Hepatic stellate cell (primary cell): ENCODE data around the gene SCN11A.

Source experiments
- DNase-seq: peaks from one replicate; pipeline ENCODE4 v3.0.0; 2011; ENCODE audit warnings: low spot score

The SCN11A gene

GRCh38 chr3:39051649-39052561 is at the start of gene SCN11A, which contains the start of gene WDR48:
TSS of gene SCN11A (minus strand) at chr3:39051944. CDS start at chr3:38950362, 101,582 bp downstream.
TSS of gene WDR48 (plus strand) at chr3:39052016. CDS start at chr3:39052026, 10 bp downstream.
- DNase-seq = peak; percentile 85

GRCh38 chr3:39101022-39101689 is 49.4 kb upstream of the SCN11A start:
- peak; percentile 77 for DNase-seq

- no peak for DNase-seq
Measured at GRCh38 chr3:39100500-39100886, 48.7 kb upstream of the SCN11A start.

DNA sequence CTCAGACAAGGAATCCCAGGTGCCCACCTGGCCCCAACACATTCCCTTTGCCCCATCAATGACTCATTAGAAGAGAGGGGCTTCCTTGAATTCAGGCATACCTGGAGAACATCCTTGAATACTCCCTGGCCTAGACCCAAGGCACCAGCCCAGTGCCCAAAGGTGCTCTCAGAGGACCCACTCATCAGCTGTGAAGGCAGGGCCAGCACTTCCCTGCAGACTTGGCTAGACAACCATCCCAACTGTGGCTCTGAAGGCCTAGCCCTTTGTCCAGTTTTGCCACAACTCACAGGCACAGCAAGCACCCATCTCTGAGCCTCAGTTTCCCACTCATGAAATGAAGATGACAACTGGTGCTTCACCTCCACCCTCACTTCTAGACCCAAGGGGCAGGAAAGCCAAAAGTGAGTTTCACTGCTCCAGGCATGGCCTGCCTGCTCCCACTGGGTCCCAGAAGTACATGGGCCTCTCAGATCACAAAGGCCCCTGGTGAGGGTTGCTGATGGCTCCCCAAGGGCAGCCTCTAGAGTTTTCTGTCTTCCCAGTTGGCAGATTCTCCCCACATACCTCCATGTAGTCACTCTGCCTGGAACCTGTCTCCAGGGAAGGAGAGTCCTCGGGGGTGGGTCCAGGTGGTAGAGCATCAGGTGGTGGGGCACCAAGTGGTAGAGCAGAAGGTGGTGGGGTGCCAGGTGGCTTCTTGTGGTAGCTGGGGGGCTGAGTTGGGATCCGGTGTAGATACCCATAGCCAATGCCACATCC is 48.2 kb upstream of the SCN11A start:
- no peak for DNase-seq

DNA sequence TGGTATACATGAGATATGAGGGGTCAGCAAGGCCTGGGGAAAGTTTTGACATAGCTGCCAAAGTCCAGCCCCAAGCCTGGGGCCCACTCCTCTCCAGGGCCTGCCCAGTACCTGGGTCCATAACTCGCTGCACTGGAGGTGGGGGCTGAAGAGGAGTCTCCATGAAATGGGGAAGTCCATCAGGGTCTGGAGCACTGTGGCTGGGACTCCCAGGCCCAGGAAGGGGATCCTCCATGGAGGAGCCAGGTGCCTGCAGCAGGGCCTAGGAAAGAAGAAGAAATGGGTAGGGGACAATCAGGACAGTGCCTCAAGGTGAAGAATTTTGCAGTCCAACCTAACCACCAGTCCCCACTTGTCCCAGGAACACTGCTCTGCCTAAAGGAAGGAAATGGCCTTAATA is 47.5 kb upstream of the SCN11A start:
- DNase-seq = no peak

- no peak for DNase-seq
Measured at GRCh38 chr3:39098473-39099000, 46.8 kb upstream of the SCN11A start.

DNA sequence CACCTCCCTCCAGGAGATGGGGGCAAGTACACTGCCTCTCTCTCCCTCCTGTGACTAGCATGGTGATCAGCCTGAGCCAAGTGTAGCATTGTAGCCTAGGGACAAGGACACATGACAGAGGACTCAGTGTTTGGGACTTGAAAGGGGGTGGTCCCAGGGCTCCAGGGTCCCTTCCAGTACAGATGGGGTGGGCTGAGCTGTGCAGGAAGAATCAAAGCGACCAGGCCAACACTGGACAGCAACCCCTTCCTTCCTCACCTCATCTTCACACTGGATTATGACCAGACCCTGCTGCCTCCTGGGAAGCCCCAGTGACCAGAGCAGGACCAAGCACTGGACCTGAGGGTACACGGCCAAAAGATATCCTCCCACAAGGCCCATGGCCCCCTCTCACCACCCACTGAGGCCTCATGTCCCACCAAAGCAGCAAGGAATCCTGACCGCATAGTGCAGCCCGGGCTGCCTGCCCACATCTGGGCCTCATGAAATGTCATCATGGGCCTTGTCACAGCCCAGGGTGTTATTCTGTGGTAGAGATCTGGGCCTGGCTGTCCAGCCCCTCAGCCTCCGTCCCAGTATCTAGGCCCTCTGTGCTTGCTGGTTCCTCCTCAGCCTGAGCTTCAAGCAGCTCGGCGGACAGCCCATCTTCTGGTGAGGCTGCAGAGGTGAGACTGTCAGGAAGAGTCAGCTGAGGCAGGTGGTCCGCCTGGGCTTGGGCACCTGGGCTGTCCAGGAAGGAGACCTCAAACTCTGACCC is 46.1 kb upstream of the SCN11A start:
- DNase-seq = no peak

GRCh38 chr3:39096775-39097174 is 45.0 kb upstream of the SCN11A start:
- DNase-seq = no peak

- no peak for DNase-seq
Measured at GRCh38 chr3:39095778-39096177, 44.0 kb upstream of the SCN11A start.

DNA sequence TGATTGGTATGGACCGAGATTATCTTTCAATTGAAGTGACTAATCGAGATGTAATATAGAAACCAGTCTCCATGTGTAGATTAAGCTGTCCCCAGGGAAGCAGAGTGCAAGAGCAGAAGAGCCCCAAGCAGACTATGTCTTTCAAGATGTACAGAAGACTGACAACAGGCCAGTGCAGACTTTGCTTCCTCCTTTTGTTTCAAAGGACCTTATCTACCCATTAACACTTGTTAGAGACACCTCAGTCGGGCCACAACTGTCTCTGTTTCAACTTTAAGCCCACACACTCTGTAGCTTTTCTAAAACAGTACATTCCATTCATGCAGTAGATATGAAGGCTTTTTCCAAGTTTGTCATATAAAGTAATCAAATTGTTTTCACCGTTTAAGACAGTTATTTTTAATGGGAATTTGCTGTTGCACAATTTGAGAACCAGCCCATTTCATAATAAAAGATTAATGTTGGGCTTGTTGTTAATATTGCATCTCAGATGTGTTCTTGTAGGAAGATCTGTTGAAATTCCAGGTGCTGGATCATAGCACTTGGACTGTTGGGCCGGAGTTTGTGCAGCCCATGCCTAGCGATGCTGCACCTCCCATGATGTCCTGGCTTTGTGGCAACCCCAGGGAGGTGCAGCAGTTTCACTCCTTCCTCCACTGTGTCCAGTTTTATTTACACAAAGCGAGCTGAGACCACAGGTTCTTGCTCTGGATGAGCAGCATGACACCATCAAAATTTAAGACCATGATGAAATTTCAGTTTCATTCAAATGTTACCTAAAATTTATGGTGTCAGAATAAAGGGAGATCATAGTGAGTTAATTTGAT is 43.3 kb upstream of the SCN11A start:
- no peak for DNase-seq

GRCh38 chr3:39090922-39091321 is 39.2 kb upstream of the SCN11A start:
- DNase-seq = no peak

- no peak for DNase-seq
Measured at GRCh38 chr3:39088889-39089288, 37.1 kb upstream of the SCN11A start.

DNA sequence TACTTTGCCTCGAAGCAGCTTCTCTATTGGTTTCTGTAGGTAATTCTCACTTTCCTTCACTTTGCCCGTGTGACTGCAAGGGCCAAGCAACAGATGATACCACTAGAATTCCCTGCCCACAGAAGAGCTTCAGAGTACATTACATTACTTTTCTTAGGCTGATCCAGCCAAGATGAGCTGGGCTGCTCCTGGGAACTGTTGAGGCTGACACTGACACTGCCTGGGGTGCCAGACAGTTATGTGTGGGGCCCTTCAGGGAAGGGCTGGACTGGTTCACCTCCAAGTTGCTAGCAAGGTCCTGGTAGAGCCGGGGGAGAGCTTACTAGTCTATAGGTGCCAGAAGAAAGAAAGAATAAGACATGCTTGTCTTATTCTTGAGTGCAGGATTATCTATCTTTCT is 36.7 kb upstream of the SCN11A start:
- DNase-seq = no peak

- no peak for DNase-seq
Measured at GRCh38 chr3:39086144-39086543, 34.4 kb upstream of the SCN11A start.

- DNase-seq = no peak
Measured at GRCh38 chr3:39082666-39083313, 31.0 kb upstream of the SCN11A start.

DNA sequence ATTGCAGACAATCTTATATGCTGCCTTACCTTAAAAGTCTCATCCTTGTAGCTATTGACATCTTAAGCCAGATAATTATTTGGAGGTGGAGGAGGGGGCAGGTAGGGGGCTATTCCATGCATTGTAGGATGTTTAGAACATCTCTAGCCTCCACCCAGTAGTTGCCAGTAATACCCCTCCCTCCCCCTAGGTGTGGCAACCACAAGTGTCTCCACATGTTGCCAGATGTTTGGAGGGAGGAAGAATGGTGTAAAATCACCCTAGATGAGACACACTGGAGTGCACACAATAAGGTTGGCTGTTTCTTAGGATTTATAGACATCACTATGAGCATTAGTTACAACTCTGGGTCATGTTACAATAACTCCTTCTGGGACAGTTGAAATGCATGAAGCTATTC is 28.3 kb upstream of the SCN11A start:
- no peak for DNase-seq

DNA sequence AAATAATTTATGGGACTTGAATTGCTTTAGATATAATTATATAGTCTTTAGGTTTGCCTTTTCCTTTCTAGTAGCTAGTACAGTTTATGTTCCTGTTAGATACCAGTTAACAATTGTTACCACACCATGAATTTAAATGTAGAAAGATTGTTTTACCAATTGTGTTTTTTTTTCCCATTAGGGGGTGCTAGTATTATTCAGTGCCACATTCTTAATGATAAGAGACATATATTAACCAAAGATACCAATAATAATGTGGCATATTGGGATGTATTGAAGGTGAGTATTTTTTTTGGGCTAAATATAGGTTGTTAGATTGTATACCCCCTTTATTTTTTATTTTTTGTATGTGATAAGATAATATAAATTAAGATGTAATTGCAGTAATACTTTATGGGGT is 27.8 kb upstream of the SCN11A start:
- DNase-seq = no peak

DNA sequence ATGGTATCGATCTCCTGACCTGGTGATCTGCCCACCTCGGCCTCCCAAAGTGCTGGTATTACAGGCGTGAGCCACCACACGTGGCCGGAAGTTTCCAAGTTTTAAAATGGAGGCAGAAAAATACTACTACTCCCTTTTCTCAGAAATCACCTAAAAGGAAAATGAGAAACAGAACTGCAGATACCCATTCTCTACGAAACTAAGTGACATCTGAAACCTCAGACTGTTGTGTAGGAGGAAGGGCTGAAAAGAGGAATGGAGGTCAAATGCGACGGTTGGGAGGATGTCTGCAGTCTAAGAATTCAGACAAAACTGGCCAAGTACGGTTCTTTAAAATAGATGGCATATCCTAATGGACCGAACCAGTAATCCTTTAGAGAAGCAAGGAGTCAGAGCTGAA is 24.2 kb upstream of the SCN11A start:
- no peak for DNase-seq

GRCh38 chr3:39068556-39068955 is 16.8 kb upstream of the SCN11A start:
- no peak for DNase-seq

- DNase-seq = no peak
Measured at GRCh38 chr3:39067286-39067685, 15.5 kb upstream of the SCN11A start.
